GM12878 (cell line): ENCODE data around the gene KIFAP3. TPM values are rescaled to one million over a fixed set of nuclear protein-coding genes. Genes with fewer than 3 reads are reported as not detected.

ENCODE experiments used
- ATAC-seq: fragments of 200-7000 bp; cut with Tn5 transposase; 3 replicates; pipeline ENCODE4 v1.9.1; 2020; ENCODE audit warnings: mild to moderate bottlenecking, moderate library complexity
- BruUV-seq: library from RNA; stranded (reverse); fragments of 400-500 nt; replicated peaks from 2 replicates; lab custom pipeline; 2021; lab: Mats Ljungman, UMichigan
- CTCF ChIA-PET: fragments of 300-600 bp; sonication (Branson Sonifier 250); formaldehyde crosslinking; extraction: SDS; loops from one replicate; lab custom pipeline; 2021; ENCODE audit warnings: inconsistent platforms; lab: Yijun Ruan, JAX
- POLR2A ChIA-PET: fragments of 350-600 bp; formaldehyde crosslinking; extraction: SDS; loops from one replicate; lab custom pipeline; 2021; ENCODE audit warnings: inconsistent platforms; lab: Charles Lee
- RAD21 ChIA-PET: fragments of 300-600 bp; sonication (Branson Sonifier 250); formaldehyde crosslinking; loops from one replicate; lab custom pipeline; 2023; ENCODE audit warnings: antibody characterized with exemption; ENCODE audit not compliant: unreplicated experiment; lab: Charles Lee
- SMC1A ChIA-PET: fragments of 300-600 bp; sonication (Branson Sonifier 250); formaldehyde crosslinking; loops from one replicate; lab custom pipeline; 2023; ENCODE audit not compliant: unreplicated experiment, uncharacterized antibody; lab: Charles Lee
- DNase-seq: peaks from one replicate; pipeline ENCODE4 v3.0.0-alpha.2; 2011; ENCODE audit warnings: low read depth, low spot score
- FAIRE-seq: peaks from 3 replicates; lab custom pipeline; 2011; peaks lifted over from hg19 to GRCh38; lab: Jason Lieb, UNC
- H2AFZ ChIP-seq: 2 replicates; pipeline ENCODE4 v1.6.0; 2011; ENCODE audit warnings: low read depth, low read length, control low read depth; ENCODE audit not compliant: control insufficient read depth
- H3K27ac ChIP-seq: 2 replicates; pipeline ENCODE4 v1.5.1; 2011; ENCODE audit warnings: control low read depth; ENCODE audit not compliant: control insufficient read depth, insufficient read depth
- H3K27me3 ChIP-seq, 2 experiments: replicated peaks in 1 of 2; 2 replicates each; pipeline versions ENCODE4 v1.6.0 to v1.6.1; 2011; ENCODE audit warnings: low read length in 1 of 2; ENCODE audit not compliant: control insufficient read depth in 2 of 2, insufficient read depth in 2 of 2
- H3K36me3 ChIP-seq, 2 experiments: 2 replicates each; pipeline ENCODE4 v1.5.1; 2011; ENCODE audit warnings: low read length in 1 of 2; ENCODE audit not compliant: control insufficient read depth in 2 of 2, insufficient read depth in 2 of 2
- H3K4me1 ChIP-seq: 2 replicates; pipeline ENCODE4 v1.6.1; 2011; ENCODE audit warnings: mild to moderate bottlenecking, low read length, moderate library complexity, mixed read lengths; ENCODE audit not compliant: control insufficient read depth, insufficient read depth
- H3K4me2 ChIP-seq: 2 replicates; pipeline ENCODE4 v1.6.0; 2011; ENCODE audit warnings: control low read depth; ENCODE audit not compliant: control insufficient read depth, insufficient read depth
- H3K4me3 ChIP-seq: fragments of 200-600 bp; sonication (generic); 2 replicates; pipeline ENCODE4 v1.5.1; 2016
- H3K79me2 ChIP-seq: 2 replicates; pipeline ENCODE4 v1.6.0; 2011; ENCODE audit warnings: low read length; ENCODE audit not compliant: control insufficient read depth, insufficient read depth
- H3K9ac ChIP-seq: 2 replicates; pipeline ENCODE4 v1.8.0; 2011; ENCODE audit warnings: low read length, control low read depth, mixed read lengths; ENCODE audit not compliant: control insufficient read depth, insufficient read depth
- H3K9me3 ChIP-seq: replicated peaks from 3 replicates; pipeline ENCODE4 v1.5.1; 2011; ENCODE audit warnings: mild to moderate bottlenecking, low read length; ENCODE audit not compliant: control insufficient read depth, insufficient read depth
- H4K20me1 ChIP-seq: 2 replicates; pipeline ENCODE4 v1.6.0; 2011; ENCODE audit not compliant: control insufficient read depth, insufficient read depth
- HDAC6 ChIP-seq: fragments of 200-600 bp; sonication (generic); IDR thresholded peaks from one replicate; pipeline ENCODE4 v1.8.0; 2017; ENCODE audit warnings: antibody characterized with exemption; ENCODE audit not compliant: unreplicated experiment
- IKZF2 ChIP-seq, 2 experiments: fragments of 450-650 bp; IDR thresholded peaks; 2 replicates each; pipeline ENCODE4 v1.6.1; 2017; ENCODE audit warnings: mild to moderate bottlenecking in 2 of 2, moderate library complexity in 2 of 2
- IRF5 ChIP-seq: fragments of 450-650 bp; IDR thresholded peaks from 2 replicates; pipeline ENCODE4 v1.6.1; 2017; ENCODE audit warnings: borderline replicate concordance
- NFYB ChIP-seq: IDR thresholded peaks from 2 replicates; pipeline ENCODE4 v1.6.1; 2011; ENCODE audit warnings: low read depth, mild to moderate bottlenecking, low read length, improper control_type of control experiment, moderate library complexity; ENCODE audit not compliant: insufficient read depth
- PML ChIP-seq: IDR thresholded peaks from 2 replicates; pipeline ENCODE4 v1.6.1; 2012; ENCODE audit warnings: low read length, inconsistent platforms
- SRF ChIP-seq, 2 experiments: IDR thresholded peaks; 2 replicates each; pipeline ENCODE4 v1.6.1; 2011; ENCODE audit warnings: low read depth in 2 of 2, low read length in 2 of 2, mild to moderate bottlenecking in 1 of 2, moderate library complexity in 1 of 2
- STAT1 ChIP-seq: fragments of 450-650 bp; conservative IDR thresholded peaks from 2 replicates; pipeline ENCODE4 v1.6.1; 2014; ENCODE audit warnings: antibody characterized with exemption, mild to moderate bottlenecking
- ZNF24 ChIP-seq: fragments of 450-650 bp; IDR thresholded peaks from 2 replicates; pipeline ENCODE4 v1.6.1; 2017; ENCODE audit warnings: antibody characterized with exemption, mild to moderate bottlenecking
- in situ Hi-C: fragments of 300-500 bp; cut with MboI; formaldehyde crosslinking; loops from 9 replicates; pipeline ENCODE4 v1.14.3; 2018; ENCODE audit warnings: mixed read lengths
- intact Hi-C: fragments of 100-400 bp; cut with micrococcal nuclease; formaldehyde crosslinking; loops from one replicate; pipeline ENCODE4 v1.14.2; 2022; ENCODE audit not compliant: unreplicated experiment
- polyA plus RNA-seq, 11 experiments: library from polyadenylated mRNA; depleted of rRNA in 4 of 11; unstranded in 6 of 11; stranded (reverse) in 5 of 11; fragments of >200 nt; fragmentation: Nextera tagmentation in 4 of 11; fragmentation: Illumina TruSeq in 1 of 11; extraction: Ambion mirVana in 4 of 11; extraction: Trizol in 1 of 11; gene quantifications; 1 replicate in 1 of 11; 2 replicates in 10 of 11; pipeline versions ENCODE4 v1.2.1 to v1.2.3, GENCODE V29; 2011 to 2016; ENCODE audit warnings: inconsistent platforms in 2 of 11, missing spikeins in 2 of 11, low read depth in 1 of 11
- total RNA-seq, 4 experiments: library from RNA; depleted of rRNA in 3 of 4; stranded (reverse); fragments of >200 nt in 3 of 4; fragmentation: Illumina TruSeq in 1 of 4; extraction: Trizol in 1 of 4; gene quantifications; 2 replicates each; pipeline versions ENCODE4 v1.2.1 to v1.2.3, GENCODE V29; 2013 to 2021
- TF ChIP-seq, protein P1 (sequence below): fragments of 450-650 bp; IDR thresholded peaks from 2 replicates; pipeline ENCODE4 v1.6.1; 2016; ENCODE audit warnings: mild to moderate bottlenecking
- TF ChIP-seq, protein P2 (sequence below): fragments of 450-650 bp; IDR thresholded peaks from 2 replicates; pipeline ENCODE4 v1.6.1; 2017; ENCODE audit warnings: mild to moderate bottlenecking
- TF ChIP-seq, protein P3 (sequence below): IDR thresholded peaks from 2 replicates; pipeline ENCODE4 v1.6.1; 2011; ENCODE audit warnings: low read depth, mild to moderate bottlenecking, low read length, moderate library complexity, borderline replicate concordance; ENCODE audit errors: extremely low read depth

The KIFAP3 gene
- total and polyA plus RNA-seq, 10 of the 15 experiments (the other 5 are each of a cell fraction or from before 2014, with no cell fraction given), result 13.7 to 100 (median 18.9) TPM

DNA sequence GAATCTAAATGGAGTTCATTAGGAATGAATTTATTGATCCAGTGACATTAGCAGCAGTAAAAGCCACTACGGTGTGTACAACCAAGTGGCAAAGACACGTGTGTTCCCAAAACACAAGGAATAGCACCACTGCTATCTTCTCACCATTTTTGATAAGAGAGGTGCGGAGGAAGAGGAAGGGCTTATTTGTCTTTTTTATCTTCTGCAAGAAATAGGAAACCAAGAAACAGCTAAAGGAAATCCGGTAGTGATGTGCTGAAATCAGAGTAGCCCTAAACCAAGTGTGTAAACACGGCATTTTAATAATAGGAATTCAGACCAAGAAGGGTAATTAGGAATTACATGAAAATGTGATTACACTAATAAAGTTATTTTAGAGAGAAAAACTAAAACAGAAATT is 171.7 kb downstream of the KIFAP3 start (continued):
- no peak for TF ChIP-seq NFYB

DNA sequence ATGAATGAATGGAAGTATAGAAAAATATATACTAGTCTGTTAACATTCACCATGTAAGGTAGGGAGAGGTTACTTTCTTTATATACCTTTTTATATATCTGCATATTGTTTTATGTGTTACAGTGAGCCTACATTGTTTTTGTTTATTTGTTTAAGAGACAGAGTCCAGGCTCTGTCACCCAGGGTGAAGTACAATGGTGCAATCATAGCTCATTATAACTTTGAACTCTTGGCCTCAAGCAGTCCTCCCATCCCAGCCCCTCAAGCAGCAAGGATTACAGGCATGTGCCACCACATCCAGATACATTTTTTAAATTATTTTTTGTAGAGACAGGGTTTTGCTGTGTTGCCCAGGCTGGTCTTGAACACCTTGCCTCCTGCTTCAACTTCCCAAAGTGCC is 173.4 kb downstream of the KIFAP3 start:
- RAD21 ChIA-PET, result interaction anchor here (1.1 kb wide), 1 partner anchor 48 kb away, joined by 3 read pairs; no protein-coding TSS in a partner anchor
- H3K9ac ChIP-seq, result no peak overlapping the region
- H3K27me3 ChIP-seq, result no peaks in the 10 kb centered on the region
- FAIRE-seq (no peak), DNase-seq (no peak), ATAC-seq (no peak)
- SMC1A ChIA-PET, result interaction anchor here (1.6 kb wide), 1 partner anchor 106 kb away, joined by 3 read pairs; the partner anchor contains the start of gene METTL18
- no peak overlapping the region for H3K4me2 ChIP-seq
- in situ Hi-C loops (no loop called here), intact Hi-C loops (no loop called here)
- H3K4me3 ChIP-seq, result no peak overlapping the region
- no peaks in the 10 kb centered on the region for H3K9me3 ChIP-seq
- H4K20me1 ChIP-seq, result no peaks in the 10 kb centered on the region
- no peaks in the 10 kb centered on the region for H3K36me3 ChIP-seq
- H3K79me2 ChIP-seq, result no peaks in the 10 kb centered on the region
- no peak overlapping the region for H3K27ac ChIP-seq
- TF ChIP-seq STAT1 (no peak), HDAC6 (no peak), SRF (IDR thresholded peaks at IDR 0.05; ENCODE audit: low read depth in 2 of 2, low read length in 2 of 2) (no peak), IKZF2 (IDR thresholded peaks at IDR 0.05) (no peak), ZNF24 (no peak), IRF5 (no peak), PML (no peak)
- TF ChIP-seq, protein P1, sequence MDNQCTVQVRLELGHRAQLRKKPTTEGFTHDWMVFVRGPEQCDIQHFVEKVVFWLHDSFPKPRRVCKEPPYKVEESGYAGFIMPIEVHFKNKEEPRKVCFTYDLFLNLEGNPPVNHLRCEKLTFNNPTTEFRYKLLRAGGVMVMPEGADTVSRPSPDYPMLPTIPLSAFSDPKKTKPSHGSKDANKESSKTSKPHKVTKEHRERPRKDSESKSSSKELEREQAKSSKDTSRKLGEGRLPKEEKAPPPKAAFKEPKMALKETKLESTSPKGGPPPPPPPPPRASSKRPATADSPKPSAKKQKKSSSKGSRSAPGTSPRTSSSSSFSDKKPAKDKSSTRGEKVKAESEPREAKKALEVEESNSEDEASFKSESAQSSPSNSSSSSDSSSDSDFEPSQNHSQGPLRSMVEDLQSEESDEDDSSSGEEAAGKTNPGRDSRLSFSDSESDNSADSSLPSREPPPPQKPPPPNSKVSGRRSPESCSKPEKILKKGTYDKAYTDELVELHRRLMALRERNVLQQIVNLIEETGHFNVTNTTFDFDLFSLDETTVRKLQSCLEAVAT, result no peak
- TF ChIP-seq, protein P2, sequence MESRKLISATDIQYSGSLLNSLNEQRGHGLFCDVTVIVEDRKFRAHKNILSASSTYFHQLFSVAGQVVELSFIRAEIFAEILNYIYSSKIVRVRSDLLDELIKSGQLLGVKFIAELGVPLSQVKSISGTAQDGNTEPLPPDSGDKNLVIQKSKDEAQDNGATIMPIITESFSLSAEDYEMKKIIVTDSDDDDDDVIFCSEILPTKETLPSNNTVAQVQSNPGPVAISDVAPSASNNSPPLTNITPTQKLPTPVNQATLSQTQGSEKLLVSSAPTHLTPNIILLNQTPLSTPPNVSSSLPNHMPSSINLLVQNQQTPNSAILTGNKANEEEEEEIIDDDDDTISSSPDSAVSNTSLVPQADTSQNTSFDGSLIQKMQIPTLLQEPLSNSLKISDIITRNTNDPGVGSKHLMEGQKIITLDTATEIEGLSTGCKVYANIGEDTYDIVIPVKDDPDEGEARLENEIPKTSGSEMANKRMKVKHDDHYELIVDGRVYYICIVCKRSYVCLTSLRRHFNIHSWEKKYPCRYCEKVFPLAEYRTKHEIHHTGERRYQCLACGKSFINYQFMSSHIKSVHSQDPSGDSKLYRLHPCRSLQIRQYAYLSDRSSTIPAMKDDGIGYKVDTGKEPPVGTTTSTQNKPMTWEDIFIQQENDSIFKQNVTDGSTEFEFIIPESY, result no peak
- TF ChIP-seq, protein P3, sequence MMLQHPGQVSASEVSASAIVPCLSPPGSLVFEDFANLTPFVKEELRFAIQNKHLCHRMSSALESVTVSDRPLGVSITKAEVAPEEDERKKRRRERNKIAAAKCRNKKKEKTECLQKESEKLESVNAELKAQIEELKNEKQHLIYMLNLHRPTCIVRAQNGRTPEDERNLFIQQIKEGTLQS, result no peak
- CTCF ChIA-PET, result no interaction called here
- no peak overlapping the region for H2AFZ ChIP-seq
- peaks cover 5% of the 10 kb centered on the region for H3K4me1 ChIP-seq
- no TSS peak for BruUV-seq
- POLR2A ChIA-PET, result interaction anchor here (0.6 to 9.5 kb wide), 2 partner anchors 8 to 50 kb away, joined by 4 to 131 read pairs; partner anchors contain the start of gene SCYL3
